GM18507 (cell line): ENCODE results near the gene BAHCC1.
"Not testable (repeated sequence)": the region's sequence is repeated elsewhere in the genome, so short reads cannot be mapped to it uniquely, and the experiment has no call there.

ENCODE experiments used
- DNase-seq: peaks from one replicate; pipeline ENCODE4 v3.0.0; 2011; ENCODE audit warnings: low read depth; ENCODE audit not compliant: insufficient read length; ENCODE audit errors: extremely low spot score
- FAIRE-seq: peaks from 2 replicates; lab custom pipeline; 2011; peaks lifted over from hg19 to GRCh38; lab: Jason Lieb, UNC

The BAHCC1 gene

GRCh38 chr17:81420769-81421462 lies 25.7 kb downstream of the BAHCC1 start:
- FAIRE-seq: no peak
- DNase-seq: no peak

GRCh38 chr17:81422776-81423697 lies 27.8 kb downstream of the BAHCC1 start:
- FAIRE-seq: no peak

GRCh38 chr17:81423698-81424071 lies 28.4 kb downstream of the BAHCC1 start:
- DNase-seq: no peak
- FAIRE-seq: no peak

More at GRCh38 chr17:81422776-81423697, 27.8 kb downstream of the BAHCC1 start:
- no peak for DNase-seq

GRCh38 chr17:81424151-81425017 lies 29.1 kb downstream of the BAHCC1 start:
- no peak for DNase-seq
- FAIRE-seq: no peak

DNA sequence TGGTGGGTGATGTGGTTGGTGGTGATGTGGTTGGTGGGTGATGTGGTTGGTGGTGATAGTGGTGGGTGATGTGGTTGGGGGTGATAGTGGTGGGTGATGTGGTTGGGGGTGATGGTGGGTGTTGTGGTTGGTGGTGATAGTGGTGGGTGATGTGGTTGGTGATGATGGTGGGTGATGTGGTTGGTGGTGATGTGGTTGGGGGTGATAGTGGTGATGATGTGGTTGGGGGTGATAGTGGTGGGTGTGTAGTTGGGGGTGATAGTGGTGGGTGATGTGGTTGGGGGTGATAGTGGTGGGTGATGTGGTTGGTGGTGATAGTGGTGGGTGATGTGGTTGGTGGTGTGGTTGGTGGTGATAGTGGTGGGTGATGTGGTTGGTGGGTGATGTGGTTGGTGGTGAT lies 29.8 kb downstream of the BAHCC1 start:
- FAIRE-seq: peak; percentile 33
- DNase-seq: not testable (repeated sequence)

GRCh38 chr17:81425716-81426392 lies 30.6 kb downstream of the BAHCC1 start:
- DNase-seq: not testable (repeated sequence)
- peak; percentile 29 for FAIRE-seq

GRCh38 chr17:81426393-81427172 lies 31.3 kb downstream of the BAHCC1 start:
- FAIRE-seq (no peak), DNase-seq (no peak)

DNA sequence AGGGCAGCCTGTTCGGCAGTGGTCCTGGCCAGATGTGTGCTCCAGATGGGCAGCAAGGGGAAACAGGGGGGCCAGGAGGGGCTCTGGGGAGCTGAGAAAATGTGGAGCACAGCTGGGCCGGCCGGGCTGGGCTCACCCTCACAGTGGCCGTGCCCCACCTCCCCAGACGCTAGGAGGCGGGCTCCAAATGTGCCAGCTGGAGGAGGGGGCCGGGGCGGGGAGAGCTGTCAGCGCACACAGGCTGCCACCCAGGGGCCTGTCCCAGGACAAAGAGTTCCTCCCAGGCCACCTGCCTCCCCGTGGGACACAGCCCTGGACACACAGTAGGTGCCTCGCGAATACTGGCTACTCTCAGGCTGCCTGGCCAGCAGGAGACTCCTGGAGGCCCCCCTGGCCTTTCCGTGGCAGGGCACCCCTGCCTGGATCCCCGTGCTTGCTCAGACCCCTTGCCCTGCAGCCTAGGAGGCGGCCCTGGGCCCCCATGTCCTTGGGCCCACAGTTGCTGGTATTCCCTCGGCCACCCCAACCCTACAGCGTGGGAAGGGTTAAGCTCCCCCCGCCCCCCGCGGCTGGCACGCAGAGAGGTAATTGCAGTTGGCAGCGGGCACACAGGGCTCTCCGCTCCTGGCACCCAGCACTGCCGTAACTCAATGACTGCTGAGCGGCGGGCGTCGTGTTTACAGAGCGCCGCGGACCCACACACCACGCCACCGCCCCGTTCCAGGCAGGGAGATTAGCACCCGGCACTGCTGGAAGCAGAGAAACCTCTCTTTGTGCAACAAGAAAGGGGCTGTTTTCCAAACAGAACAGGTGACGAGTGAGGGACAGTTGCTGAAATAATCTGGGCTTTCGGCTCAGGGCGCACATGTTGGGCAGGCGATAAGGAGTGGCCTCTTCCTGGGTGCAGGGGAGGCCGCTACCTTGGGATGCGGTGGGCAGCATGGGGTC lies 32.2 kb downstream of the BAHCC1 start:
- no peak for FAIRE-seq
- DNase-seq: no peak

GRCh38 chr17:81428121-81428515 lies 32.9 kb downstream of the BAHCC1 start:
- FAIRE-seq (no peak), DNase-seq (no peak)

- FAIRE-seq (no peak), DNase-seq (no peak)
Observed at GRCh38 chr17:81428516-81428915, 33.3 kb downstream of the BAHCC1 start.

- FAIRE-seq: no peak
- no peak for DNase-seq
Observed at GRCh38 chr17:81428948-81429774, 33.9 kb downstream of the BAHCC1 start.

DNA sequence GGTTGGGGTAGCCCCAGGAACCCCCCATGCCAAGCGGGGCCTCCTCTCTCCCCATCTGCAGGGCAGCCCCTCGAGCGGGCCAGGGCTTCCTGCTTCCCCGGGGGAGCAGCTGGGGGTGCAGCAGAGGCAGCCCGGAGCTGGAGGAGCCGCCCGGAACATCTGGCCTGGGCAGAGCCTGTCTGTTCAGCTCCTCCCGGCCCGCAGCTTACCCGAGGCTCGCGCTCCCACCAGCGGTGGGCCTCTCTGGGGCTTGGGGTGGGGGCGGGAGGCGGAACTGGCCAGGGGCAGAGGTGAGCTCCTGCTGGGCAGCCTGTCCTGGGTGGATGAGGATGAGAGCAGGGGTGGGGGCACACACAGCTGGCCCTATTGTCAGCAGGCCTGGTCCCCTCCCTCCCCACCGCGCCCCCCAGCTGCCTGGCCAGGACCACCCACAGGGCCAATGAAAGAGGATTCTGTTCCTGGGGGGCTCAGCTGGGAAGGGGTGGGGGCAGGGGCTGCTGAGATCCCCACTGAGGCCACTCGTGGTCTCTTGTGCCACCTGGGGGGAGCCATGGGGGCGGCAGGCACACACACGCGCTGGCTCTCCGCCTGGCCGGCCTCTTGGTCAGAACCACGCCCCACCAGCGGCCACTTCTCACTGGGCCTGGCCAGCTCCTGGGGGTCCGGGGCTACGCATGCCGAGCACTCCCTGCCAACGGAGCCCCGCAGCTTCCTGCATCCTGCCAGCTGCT lies 34.7 kb downstream of the BAHCC1 start:
- DNase-seq (no peak), FAIRE-seq (no peak)

- DNase-seq (no peak), FAIRE-seq (no peak)
Observed at GRCh38 chr17:81431545-81432482, 36.6 kb downstream of the BAHCC1 start.

GRCh38 chr17:81432941-81433340 lies 37.7 kb downstream of the BAHCC1 start:
- no peak for FAIRE-seq
- DNase-seq: no peak

GRCh38 chr17:81433656-81434055 lies 38.4 kb downstream of the BAHCC1 start:
- DNase-seq (no peak), FAIRE-seq (no peak)
